Measurements from ENCODE around the gene KYNU. TPM values are rescaled to one million over a fixed set of nuclear protein-coding genes. Genes with fewer than 3 reads are reported as not detected.
"Not testable (repeated sequence)": the region's sequence is repeated elsewhere in the genome, so short reads cannot be mapped to it uniquely, and the experiment has no call there.

The KYNU gene
- total RNA-seq, 6 experiments from 2014 or later = 37.0 to 47.5 (median 40.7) TPM

- Histone ChIP-seq H3K4me1 (no peaks in the 10 kb centered on the region), H3K27me3 (no peaks in the 10 kb centered on the region), H3K36me3 (peaks cover 0 to 6% (median 0%) of the 10 kb centered on the region in 4 donors), H3K27ac (no peak overlapping the region), H3K4me3 (no peak overlapping the region), H3K9me3 (no peaks in the 10 kb centered on the region)
- DNase-seq = no peak
- TF ChIP-seq CTCF (IDR thresholded peaks at IDR 0.05) (no peak), POLR2A (IDR thresholded peaks at IDR 0.05) (no peak)
- peak in 1 of 4 donors; percentile 31 for ATAC-seq
- intact Hi-C loops (cut with DNase I) = no loop called here
Observed at GRCh38 chr2:142944264-142944663, 66.8 kb downstream of the KYNU start.

- ATAC-seq = no peak
- intact Hi-C loops (cut with DNase I) = no loop called here
- H3K4me3 ChIP-seq = no peak overlapping the region
- no peaks in the 10 kb centered on the region for H3K4me1 ChIP-seq
- no peak overlapping the region for H3K27ac ChIP-seq
- DNase-seq = no peak
- TF ChIP-seq CTCF (IDR thresholded peaks at IDR 0.05) (no peak), POLR2A (IDR thresholded peaks at IDR 0.05) (no peak)
- H3K36me3 ChIP-seq = peaks cover 0 to 6% (median 0%) of the 10 kb centered on the region in 4 donors
- H3K27me3 ChIP-seq = no peaks in the 10 kb centered on the region
- H3K9me3 ChIP-seq = no peaks in the 10 kb centered on the region
Observed at GRCh38 chr2:142944721-142945120, 67.3 kb downstream of the KYNU start.

GRCh38 chr2:142946941-142947340 lies 69.5 kb downstream of the KYNU start:
- WGBS (ENCODE audit: insufficient coverage, low coverage, low lambda C conversion rate, missing lambda C conversion rate) = 60% methylated on average over 1 of the region's 1 CpG
- Histone ChIP-seq H3K27ac (no peak overlapping the region), H3K27me3 (no peaks in the 10 kb centered on the region), H3K9me3 (no peaks in the 10 kb centered on the region), H3K36me3 (peaks cover 0 to 6% (median 0%) of the 10 kb centered on the region in 4 donors), H3K4me1 (peaks cover 0 to 13% (median 6%) of the 10 kb centered on the region in 4 donors), H3K4me3 (no peak overlapping the region)
- TF ChIP-seq CTCF (IDR thresholded peaks at IDR 0.05) = no peak
- TF ChIP-seq POLR2A (IDR thresholded peaks at IDR 0.05) = no peak
- ATAC-seq (no peak), DNase-seq (no peak)
- intact Hi-C loops (cut with DNase I) = no loop called here

- ATAC-seq; H3K27ac ChIP-seq; H3K36me3 ChIP-seq; H3K27me3 ChIP-seq; DNase-seq; H3K9me3 ChIP-seq; H3K4me3 ChIP-seq; intact Hi-C loops (cut with DNase I): not testable (repeated sequence)
- H3K4me1 ChIP-seq = peaks cover 0 to 15% (median 7%) of the 10 kb centered on the region in 4 donors
- WGBS (ENCODE audit: insufficient coverage, low coverage, low lambda C conversion rate, missing lambda C conversion rate) = 100% methylated on average over 1 of the region's 2 CpGs
Observed at GRCh38 chr2:142948723-142949122, 71.3 kb downstream of the KYNU start.

GRCh38 chr2:142950323-142950722 lies 72.9 kb downstream of the KYNU start:
- H3K4me3 ChIP-seq; DNase-seq; H3K36me3 ChIP-seq; ATAC-seq; H3K27ac ChIP-seq; H3K9me3 ChIP-seq; H3K27me3 ChIP-seq; intact Hi-C loops (cut with DNase I): not testable (repeated sequence)
- WGBS (ENCODE audit: insufficient coverage, low coverage, low lambda C conversion rate, missing lambda C conversion rate) = 100% methylated on average over 2 of the region's 2 CpGs
- H3K4me1 ChIP-seq = peaks cover 0 to 15% (median 7%) of the 10 kb centered on the region in 4 donors
